Panc1 (cell line): ENCODE data around the gene TXLNA. TPM values are rescaled to one million over a fixed set of nuclear protein-coding genes. Genes with fewer than 3 reads are reported as not detected.

ENCODE experiments used
- ATAC-seq: fragments of 200-7000 bp; cut with Tn5 transposase; 2 replicates; pipeline ENCODE4 v1.9.1; 2020; ENCODE audit warnings: mild to moderate bottlenecking, moderate library complexity
- BruUV-seq: library from RNA; stranded (reverse); fragments of 400-500 nt; replicated peaks from 2 replicates; lab custom pipeline; 2021; lab: Mats Ljungman, UMichigan
- CTCF ChIA-PET: fragments of 300-600 bp; sonication (Branson Sonifier 250); formaldehyde crosslinking; loops from one replicate; lab custom pipeline; 2022; ENCODE audit warnings: antibody characterized with exemption; lab: Charles Lee
- POLR2A ChIA-PET: fragments of 300-600 bp; sonication (Branson Sonifier 250); formaldehyde crosslinking; loops from one replicate; lab custom pipeline; 2022; ENCODE audit warnings: antibody characterized with exemption; lab: Charles Lee
- DNase-seq: peaks from one replicate; pipeline ENCODE4 v3.0.0-alpha.2; 2010; ENCODE audit warnings: low read depth, low spot score
- H3K27ac ChIP-seq: 2 replicates; pipeline ENCODE4 v1.5.1; 2011; ENCODE audit warnings: mild to moderate bottlenecking, low read length, inconsistent platforms
- H3K27me3 ChIP-seq: fragments of 200-500 bp; sonication (Bioruptor generic); 2 replicates; pipeline ENCODE4 v1.6.0; 2014; ENCODE audit warnings: low read length, inconsistent platforms; ENCODE audit not compliant: control insufficient read depth, insufficient read depth
- H3K36me3 ChIP-seq: fragments of 200-500 bp; sonication (Bioruptor generic); 2 replicates; pipeline ENCODE4 v1.5.1; 2014; ENCODE audit warnings: inconsistent platforms, mild to moderate bottlenecking, low read length, moderate library complexity; ENCODE audit not compliant: control insufficient read depth, insufficient read depth
- H3K4me1 ChIP-seq: 2 replicates; pipeline ENCODE4 v1.5.1; 2011; ENCODE audit warnings: inconsistent platforms, mild to moderate bottlenecking, low read length, moderate library complexity; ENCODE audit not compliant: control insufficient read depth, insufficient read depth
- H3K4me3 ChIP-seq, 2 experiments: 2 replicates each; pipeline ENCODE4 v1.5.1; 2011 to 2012; ENCODE audit warnings: low read depth in 2 of 2, low read length in 2 of 2, mild to moderate bottlenecking in 2 of 2, inconsistent platforms in 1 of 2, moderate library complexity in 1 of 2
- H3K9me3 ChIP-seq: fragments of 200-500 bp; sonication (Bioruptor generic); 2 replicates; pipeline ENCODE4 v1.5.1; 2014; ENCODE audit warnings: low read depth, mild to moderate bottlenecking, inconsistent platforms, low read length, moderate library complexity; ENCODE audit not compliant: control insufficient read depth, insufficient read depth
- CTCF ChIP-seq: fragments of 450-650 bp; IDR thresholded peaks from 2 replicates; pipeline ENCODE4 v1.5.1; 2017; ENCODE audit warnings: mild to moderate bottlenecking
- REST ChIP-seq, 2 experiments: IDR thresholded peaks; 2 replicates each; pipeline ENCODE4 v1.6.1; 2011 to 2012; ENCODE audit warnings: low read depth in 2 of 2, control low read depth in 1 of 2, low read length in 1 of 2, mild to moderate bottlenecking in 1 of 2, moderate library complexity in 1 of 2; ENCODE audit not compliant: insufficient read depth in 1 of 2
- SIN3A ChIP-seq: IDR thresholded peaks from 2 replicates; pipeline ENCODE4 v1.6.1; 2012; ENCODE audit warnings: low read depth, mild to moderate bottlenecking, low read length, moderate library complexity, borderline replicate concordance; ENCODE audit not compliant: insufficient read depth
- TCF7L2 ChIP-seq: IDR thresholded peaks from 2 replicates; pipeline ENCODE4 v1.6.1; 2011; ENCODE audit warnings: mild to moderate bottlenecking, low read depth, low read length, inconsistent platforms
- in situ Hi-C: cut with HindIII; loops from 2 replicates; pipeline ENCODE4 v1.10.0; 2016; ENCODE audit warnings: low sequenced_read_pairs, low pct_unique_long_range_greater_than_20kb
- intact Hi-C: fragments of 100-400 bp; cut with micrococcal nuclease; formaldehyde crosslinking; loops from one replicate; pipeline ENCODE4 v1.10.0; 2022; ENCODE audit not compliant: unreplicated experiment
- total RNA-seq: library from RNA; stranded (reverse); gene quantifications from one replicate; pipeline ENCODE4 v1.2.1, GENCODE V29; 2021; ENCODE audit not compliant: unreplicated experiment

Gene TXLNA
- total RNA-seq, 1 experiment from 2014 or later, result 115 TPM

DNA sequence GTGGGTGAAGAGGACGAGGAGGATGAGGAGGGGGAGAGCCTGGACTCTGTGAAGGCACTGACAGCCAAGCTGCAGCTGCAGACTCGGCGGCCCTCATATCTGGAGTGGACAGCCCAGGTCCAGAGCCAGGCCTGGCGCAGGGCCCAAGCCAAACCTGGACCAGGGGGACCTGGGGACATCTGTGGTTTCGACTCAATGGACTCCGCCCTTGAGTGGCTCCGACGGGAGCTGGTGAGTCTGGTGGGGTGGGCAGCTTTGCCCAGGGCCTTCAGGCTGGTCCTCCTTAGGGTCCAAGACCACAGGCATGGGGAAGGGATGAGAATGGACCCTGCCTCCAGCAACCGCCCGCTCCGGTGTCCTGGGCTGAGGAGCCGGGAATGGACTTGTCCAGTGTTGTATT lies 68.0 kb downstream of the TXLNA start:
- in situ Hi-C loops, result no loop called here
- intact Hi-C loops, result no loop called here
- TF ChIP-seq CTCF, result no peak
- TF ChIP-seq REST (IDR thresholded peaks at IDR 0.05; ENCODE audit: insufficient read depth in 1 of 2, low read depth in 2 of 2, low read length in 1 of 2), result no peak
- TF ChIP-seq TCF7L2, result no peak
- no peak for TF ChIP-seq SIN3A
- DNase-seq, result no peak
- Histone ChIP-seq H3K4me3 (no peak overlapping the region), H3K27me3 (no peaks in the 10 kb centered on the region), H3K4me1 (peaks cover 10% of the 10 kb centered on the region), H3K27ac (no peak overlapping the region), H3K36me3 (no peaks in the 10 kb centered on the region), H3K9me3 (no peaks in the 10 kb centered on the region)
- no TSS peak for BruUV-seq
- POLR2A ChIA-PET, result interaction anchor here (0.5 kb wide), 1 partner anchor 24 kb away, joined by 7 read pairs; no protein-coding TSS in a partner anchor
- CTCF ChIA-PET, result interaction anchor here (0.5 to 1.0 kb wide), 4 partner anchors 36 to 58 kb away, joined by 4 to 21 read pairs (median 8); no protein-coding TSS in a partner anchor
- no peak for ATAC-seq

Other genes with a start within 250 kb of the TXLNA start
- 559 TPM for gene PTP4A2, start 241.3 kb upstream of the TXLNA start, total RNA-seq
- gene KHDRBS1, start 165.8 kb upstream of the TXLNA start, total RNA-seq, result 163 TPM
- gene TMEM39B, start 106.7 kb upstream of the TXLNA start, total RNA-seq, result 35.0 TPM
- gene KPNA6, start 71.6 kb upstream of the TXLNA start, total RNA-seq, result 116 TPM
- 10.8 TPM for gene CCDC28B, start 20.9 kb downstream of the TXLNA start, total RNA-seq
- 4.4 TPM for gene IQCC, start 26.0 kb downstream of the TXLNA start, total RNA-seq
- not detected for gene DCDC2B, start 29.4 kb downstream of the TXLNA start, total RNA-seq
- 23.3 TPM for gene TMEM234, start 42.7 kb downstream of the TXLNA start, total RNA-seq
- gene EIF3I, start 42.7 kb downstream of the TXLNA start, total RNA-seq, result 294 TPM
- 1.9 TPM for gene FAM167B, start 67.5 kb downstream of the TXLNA start, total RNA-seq
- 0.57 TPM for gene LCK, start 71.6 kb downstream of the TXLNA start, total RNA-seq
- 256 TPM for gene HDAC1, start 112.4 kb downstream of the TXLNA start, total RNA-seq
- 176 TPM for gene MARCKSL1, start 156.6 kb downstream of the TXLNA start, total RNA-seq
- gene FAM229A, start 182.8 kb downstream of the TXLNA start, total RNA-seq, result 6.7 TPM
- gene TSSK3, start 182.9 kb downstream of the TXLNA start, total RNA-seq, result 3.6 TPM
- 64.9 TPM for gene BSDC1, start 214.8 kb downstream of the TXLNA start, total RNA-seq